Measurements from ENCODE around the gene GALNT14.
"Not testable (repeated sequence)": the region's sequence is repeated elsewhere in the genome, so short reads cannot be mapped to it uniquely, and the experiment has no call there.

GALNT14 gene, protein sequence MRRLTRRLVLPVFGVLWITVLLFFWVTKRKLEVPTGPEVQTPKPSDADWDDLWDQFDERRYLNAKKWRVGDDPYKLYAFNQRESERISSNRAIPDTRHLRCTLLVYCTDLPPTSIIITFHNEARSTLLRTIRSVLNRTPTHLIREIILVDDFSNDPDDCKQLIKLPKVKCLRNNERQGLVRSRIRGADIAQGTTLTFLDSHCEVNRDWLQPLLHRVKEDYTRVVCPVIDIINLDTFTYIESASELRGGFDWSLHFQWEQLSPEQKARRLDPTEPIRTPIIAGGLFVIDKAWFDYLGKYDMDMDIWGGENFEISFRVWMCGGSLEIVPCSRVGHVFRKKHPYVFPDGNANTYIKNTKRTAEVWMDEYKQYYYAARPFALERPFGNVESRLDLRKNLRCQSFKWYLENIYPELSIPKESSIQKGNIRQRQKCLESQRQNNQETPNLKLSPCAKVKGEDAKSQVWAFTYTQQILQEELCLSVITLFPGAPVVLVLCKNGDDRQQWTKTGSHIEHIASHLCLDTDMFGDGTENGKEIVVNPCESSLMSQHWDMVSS

DNA sequence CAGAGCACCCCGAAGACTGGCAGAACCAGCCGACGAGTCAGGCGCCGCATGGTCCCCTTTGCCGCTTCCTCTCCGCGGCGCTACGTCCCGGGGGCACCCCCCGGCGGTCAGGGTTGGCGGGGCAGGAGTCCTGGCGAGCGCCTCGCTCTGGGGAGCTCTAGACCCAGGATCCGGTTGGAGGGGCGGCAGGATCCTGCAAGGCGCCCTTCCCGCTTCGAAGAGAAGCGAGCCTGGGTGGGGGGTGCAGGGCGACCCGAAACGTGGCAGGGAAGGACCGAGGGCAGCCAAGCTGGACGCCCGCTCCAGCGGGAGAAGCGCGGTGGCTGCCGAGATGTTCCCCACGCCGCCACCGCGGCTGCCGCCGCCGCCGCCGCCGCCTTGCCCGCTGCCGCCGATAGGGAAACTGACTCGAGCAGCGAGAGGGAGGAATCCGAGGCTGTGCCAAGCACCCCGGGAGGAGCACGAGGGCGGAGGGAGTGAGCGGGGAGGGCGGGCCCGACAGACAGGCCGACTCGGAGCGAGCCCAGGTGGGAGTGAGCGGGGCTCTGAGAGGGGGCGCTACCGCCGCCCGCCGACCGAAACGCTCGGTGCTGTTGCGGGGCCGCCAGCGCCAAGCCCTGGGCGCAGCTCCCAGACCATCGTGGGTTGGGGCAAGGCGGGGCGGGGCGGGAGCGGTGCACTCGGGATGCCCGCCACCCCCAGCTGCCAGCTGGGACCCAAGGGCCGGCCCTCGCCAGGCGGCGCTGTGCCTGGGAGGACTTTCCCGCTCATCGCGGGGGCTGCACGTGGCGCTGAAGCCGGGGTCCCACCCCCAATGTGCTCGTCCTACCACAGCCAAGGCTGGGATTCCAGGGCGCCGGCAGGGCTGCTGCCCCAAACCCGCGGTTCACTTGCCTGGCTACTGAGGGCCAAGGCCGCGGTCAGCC lies at the start of gene GALNT14:
Gene GALNT14 (minus strand): TSS at position 404 of the 926 bp plus-strand sequence. CDS start 354 bp downstream, at position 50.
- no peak for DNase-seq (ENCODE audit: low spot score)

DNA sequence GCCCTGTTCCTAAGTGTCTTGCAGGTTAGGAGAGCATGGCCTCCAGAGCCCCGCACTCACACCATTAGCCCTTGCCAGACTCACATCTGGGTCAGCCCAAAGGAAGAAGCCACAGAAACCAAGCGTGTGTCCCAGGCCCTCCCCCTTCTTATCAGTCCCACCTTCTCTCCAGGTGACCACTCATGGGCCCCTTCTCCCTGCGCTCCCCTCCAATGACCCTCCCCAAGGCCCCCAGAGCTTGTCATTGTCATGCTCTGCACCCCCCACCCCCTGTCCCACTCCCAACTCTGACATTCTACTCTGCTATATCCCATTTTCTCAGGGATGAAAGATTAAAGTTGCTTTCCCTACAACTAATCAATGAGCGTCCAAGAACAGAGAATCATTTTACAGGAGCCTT lies 48.9 kb upstream of the GALNT14 start:
- no peak for DNase-seq (ENCODE audit: low spot score)

DNA sequence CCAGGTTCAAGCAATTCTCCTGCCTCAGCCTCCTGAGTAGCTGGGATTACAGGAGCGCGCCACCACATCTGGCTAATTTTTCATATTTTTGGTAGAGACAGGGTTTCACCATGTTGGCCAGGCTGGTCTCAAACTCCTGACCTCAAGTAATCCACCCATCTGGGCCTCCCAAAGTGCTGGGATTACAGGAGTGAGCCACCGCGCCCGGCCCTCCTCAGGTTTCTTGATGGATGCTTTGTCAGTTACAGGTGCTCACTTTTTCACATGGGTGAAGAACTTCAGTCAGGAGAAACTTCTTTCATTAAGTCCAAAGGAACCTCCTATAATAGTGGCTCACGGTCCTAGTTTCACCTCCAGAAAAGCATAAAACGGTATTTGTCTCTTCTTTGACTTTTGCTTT lies 45.7 kb upstream of the GALNT14 start:
- DNase-seq (ENCODE audit: low spot score), result not testable (repeated sequence)

DNA sequence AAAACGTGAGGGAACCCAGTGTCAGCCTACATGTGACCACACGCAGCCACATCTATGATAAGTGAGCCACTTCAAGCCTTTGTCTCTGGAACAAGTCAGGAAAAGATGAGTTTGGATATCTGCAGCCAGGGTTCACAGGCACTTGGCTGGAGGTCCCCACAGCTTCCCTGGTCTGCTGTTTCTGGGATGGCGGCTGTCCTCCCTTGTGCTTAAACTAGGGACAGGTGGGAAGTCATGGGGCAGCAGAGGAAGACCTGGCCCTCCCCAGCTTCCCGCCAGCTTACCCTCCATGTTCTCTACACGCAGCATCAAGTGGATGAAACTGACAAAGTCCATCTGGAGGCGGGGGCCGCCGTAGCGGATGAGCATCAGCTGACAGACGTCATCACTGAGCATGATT lies 38.5 kb upstream of the GALNT14 start:
- no peak for DNase-seq (ENCODE audit: low spot score)

DNA sequence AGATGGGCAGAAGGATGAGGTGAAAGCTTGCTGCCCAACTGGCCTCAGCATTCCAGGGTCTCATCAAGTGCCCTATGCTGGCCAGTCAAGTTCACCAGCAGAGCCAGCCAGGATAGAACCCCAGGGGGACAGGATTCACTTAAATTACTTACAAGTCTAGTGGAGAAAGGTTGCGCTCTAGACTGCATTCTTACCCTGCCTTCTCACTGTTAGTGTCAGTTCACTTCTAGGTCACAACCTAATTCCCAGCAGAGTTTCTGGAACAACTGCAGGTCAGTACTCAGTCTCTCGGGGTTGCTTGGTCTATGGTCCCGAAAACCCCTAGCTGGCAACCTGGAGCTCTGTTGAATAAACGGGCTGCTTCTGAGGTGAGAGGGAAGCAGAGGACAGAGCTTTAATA lies 32.9 kb upstream of the GALNT14 start:
- no peak for DNase-seq (ENCODE audit: low spot score)

DNA sequence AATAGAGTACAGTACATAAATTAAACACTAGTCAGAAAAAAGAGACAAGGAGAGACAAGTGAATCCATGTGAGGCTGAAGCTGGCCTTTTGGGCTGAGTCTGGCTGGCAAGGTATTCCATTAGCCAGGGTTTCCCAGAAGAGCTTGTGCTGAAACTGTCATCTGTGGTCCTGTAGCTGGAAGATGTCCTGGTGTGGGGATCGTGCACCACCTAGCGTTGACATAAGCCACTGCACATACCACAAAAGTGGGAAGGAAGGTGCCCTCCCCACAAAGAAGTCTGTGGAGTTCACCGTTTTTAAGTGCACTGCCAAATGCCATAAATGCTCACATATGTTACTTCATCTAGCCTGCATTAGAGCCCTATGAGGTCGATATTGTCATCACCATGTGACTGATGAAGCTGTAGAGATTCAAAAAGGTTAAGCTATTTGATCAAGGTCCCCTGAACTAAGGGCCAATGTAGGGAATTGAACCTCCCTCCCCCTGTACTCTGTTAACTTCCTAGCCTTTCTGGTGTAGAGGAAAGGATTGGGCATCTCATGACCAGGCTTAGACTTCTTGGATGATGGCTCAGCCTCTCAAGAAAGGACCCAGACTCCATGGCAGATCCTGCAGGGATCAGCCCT lies 31.9 kb upstream of the GALNT14 start:
- DNase-seq (ENCODE audit: low spot score), result peak; percentile 56

DNA sequence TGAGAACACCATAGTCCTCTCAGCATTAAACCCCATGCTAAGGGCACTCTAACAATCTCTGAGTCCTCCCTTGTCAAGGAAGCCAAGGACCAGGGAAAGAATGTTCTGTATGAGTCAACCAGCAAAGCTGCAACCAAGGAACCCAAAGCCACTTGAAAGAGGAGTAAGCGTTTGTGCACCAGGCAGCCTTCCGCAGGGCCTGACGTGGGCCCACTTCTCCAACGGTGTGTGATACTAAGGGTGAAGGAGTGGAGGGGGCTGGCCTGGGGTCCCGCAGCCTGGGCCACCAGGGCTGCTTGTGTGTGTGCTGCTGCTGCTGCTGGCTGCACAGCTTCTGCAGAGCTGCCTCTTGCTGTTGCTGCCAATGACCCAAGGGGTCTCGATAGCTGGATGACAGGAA lies 30.1 kb upstream of the GALNT14 start:
- DNase-seq (ENCODE audit: low spot score), result no peak

DNA sequence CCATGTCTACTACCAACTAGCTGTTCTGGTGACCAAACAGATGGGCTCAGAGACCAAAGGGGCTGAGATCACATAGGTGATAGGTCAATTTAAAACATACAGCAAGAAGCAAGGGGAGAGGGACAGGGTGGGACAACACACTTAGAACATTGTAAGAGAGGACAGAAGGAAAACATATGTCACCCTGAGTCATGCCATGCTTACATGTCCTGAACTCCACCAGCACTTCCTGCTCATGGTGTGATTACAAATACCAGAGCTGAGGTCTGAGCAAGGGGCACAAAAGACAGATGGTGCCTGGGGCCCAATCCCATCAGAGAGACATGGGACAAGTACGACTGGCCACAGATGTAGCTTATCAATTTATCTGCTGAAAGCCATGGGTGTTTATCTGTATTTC lies 28.7 kb upstream of the GALNT14 start:
- DNase-seq (ENCODE audit: low spot score), result no peak

DNA sequence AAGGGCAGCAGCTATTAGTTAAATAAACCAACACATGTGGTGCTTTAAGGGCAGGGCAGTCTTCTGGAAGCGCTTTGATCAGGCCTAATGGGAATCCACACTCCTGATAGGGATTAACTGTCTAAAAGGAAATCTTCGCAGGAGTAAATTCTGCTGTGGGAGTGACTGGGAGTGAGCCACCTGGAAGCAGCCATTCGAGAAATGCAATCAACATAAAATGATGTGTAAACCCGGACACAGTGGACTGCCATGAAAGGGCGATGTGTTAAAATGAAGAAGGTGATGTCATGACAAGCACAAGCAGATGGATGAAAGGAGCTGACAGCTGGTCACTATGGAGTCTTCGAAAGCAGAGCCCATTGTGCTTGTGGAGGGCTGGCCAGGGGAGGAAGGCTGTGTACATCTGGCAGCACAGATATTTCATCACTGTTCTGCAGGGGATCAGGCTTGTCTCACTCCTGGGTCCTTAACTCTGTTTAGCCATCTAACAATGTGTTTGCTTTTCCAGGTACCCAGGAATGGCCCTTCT lies 24.8 kb upstream of the GALNT14 start:
- DNase-seq (ENCODE audit: low spot score), result no peak

DNA sequence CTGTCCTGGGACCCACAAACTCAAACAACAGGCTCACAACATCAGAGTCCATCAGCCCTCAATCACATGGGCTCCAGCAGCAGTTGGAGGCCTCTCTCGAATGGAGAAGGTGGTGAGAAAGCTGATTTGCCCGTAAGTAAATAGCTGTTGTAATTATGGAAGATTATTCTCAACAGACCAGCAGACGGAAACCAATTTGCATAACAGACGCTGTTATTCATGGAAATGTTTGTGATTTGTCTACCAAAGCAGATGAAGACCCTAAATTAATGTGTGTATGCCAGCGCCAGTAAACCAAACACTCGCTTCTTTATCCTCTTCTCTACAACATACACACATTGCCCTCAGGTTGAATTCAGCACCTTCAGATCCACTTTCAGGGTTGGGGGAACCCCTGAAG lies 23.4 kb upstream of the GALNT14 start:
- no peak for DNase-seq (ENCODE audit: low spot score)

DNA sequence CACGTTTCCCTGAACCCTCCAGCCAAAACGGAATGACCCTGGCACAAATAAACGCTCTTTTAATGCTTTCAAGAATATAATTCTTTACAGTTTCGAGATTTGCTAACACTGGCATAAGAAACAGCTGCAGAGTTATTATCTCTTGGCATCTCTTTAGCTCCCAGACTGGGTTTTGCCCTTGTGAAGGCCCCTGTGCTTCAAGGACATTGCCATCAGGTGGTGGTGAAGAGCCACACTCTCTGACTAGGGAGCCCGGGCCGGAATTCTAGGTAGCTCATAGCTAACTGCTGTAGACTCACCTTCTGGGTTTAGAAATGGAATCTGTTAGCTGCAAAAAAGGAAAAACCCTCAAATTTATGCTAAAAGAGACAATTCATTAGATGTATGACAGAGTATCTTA lies 13.3 kb upstream of the GALNT14 start:
- DNase-seq (ENCODE audit: low spot score), result no peak

DNA sequence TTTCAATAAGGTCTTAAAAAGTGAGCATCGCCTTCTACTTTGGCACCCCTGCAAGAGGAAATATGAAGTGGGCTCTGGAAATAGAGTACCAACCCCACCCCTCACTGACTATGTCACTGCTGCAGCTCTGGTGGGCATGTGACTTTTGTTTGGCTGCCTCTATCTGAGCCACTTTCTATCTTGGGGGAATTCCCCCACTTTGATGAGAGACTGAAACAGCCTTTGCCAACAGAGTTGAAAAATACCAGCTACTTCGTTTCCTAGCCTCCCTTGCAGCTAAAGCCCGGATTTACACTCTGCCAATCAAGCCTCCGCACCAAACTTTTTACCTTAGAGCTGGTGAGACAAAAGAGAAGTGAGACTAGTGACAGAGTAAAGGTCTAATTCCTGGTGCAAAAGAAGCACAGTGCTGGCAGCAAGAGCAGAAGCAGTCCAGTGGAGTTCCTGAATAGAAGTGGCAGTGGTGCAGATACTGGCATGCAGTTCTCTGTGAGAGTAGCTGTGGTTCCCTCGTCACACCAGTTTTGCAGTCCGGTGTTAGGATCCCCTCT lies 12.0 kb upstream of the GALNT14 start:
- no peak for DNase-seq (ENCODE audit: low spot score)

DNA sequence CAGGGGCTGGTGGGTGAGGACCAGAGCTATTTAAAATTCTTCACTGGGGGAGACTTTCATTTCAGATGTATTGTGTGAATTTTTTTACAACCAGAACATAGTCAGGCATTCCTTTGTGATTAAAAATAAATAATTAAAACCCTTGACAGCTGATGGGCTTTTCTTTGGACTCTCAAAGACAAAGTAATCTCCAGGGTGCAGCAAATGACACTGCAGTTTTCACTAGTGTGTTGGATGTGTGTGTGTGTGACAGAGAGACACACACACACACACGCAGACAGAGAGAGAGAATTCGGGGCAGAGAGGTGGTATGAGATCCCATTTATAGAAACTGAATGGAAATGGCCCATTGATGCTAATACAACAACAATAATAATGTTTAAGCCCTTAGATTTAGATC lies 10.3 kb upstream of the GALNT14 start:
- DNase-seq (ENCODE audit: low spot score), result no peak

DNA sequence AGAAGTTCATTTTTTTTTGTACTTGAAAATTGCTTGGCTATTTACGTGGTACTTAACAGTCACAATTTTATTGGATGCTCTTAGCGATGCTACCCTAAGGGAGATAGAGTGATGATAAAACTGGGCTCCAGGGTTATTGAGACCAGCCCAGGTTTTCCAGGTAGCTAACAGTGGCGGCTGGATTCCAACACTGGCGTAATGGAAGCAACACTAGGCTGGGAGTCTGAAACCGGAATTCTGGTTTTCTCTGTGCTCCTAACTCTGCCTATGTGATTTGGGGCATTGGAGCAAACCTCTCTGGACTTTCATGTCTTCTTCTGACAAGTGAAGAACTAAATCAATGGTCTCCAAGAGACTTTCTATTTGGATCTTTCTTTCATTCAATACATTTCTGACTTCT lies 9.4 kb upstream of the GALNT14 start:
- no peak for DNase-seq (ENCODE audit: low spot score)

DNA sequence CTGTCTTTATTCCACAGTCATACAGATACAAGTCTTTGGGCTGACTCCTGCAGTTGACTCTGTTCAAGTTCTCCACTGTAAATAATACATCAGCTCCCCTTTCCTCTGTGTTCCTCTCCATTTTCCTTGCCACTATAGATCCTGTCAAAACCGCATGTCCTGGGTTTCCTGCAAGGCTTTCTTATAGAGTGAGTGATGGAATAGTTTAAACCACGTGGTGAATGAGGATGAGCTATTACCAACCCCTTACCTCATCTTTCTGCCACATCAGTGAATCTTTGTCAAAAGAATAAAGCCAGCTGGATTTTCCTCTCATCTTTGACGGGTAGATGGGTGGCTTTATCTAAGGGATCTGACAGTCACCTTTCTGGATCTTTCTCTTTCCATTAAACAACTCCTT lies 3.9 kb upstream of the GALNT14 start:
- DNase-seq (ENCODE audit: low spot score), result no peak

DNA sequence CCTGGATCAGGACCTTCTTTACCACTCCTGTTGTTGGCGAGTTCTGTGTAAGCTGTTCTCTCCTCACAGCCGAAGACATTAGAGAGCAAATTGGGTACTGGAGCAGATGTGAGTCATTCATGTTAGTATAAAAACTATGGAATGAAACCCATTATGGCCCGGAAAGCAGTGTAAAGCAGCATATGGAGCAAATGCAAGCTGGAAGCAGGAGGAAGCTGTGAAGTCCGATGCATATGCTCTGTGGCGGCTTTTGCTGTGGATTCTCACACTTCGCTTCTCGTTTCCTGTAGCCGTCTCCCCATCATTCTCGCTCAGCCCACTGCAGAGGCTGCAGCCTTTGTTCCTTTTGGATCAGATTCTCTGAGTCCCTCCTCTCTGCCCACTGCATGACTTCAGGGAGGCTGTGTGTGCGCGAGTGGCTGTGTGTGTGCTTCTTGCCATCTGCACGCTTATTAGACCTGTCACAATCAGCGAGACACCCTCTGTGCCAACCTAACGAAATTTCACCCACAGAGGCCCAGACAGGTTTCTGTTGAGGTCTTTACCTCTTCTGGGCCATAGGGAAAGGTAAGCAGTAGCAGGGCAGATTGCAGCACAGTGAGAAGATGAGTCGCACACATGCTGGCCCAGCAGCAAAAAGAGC lies 3.3 kb upstream of the GALNT14 start:
- DNase-seq (ENCODE audit: low spot score), result no peak

DNA sequence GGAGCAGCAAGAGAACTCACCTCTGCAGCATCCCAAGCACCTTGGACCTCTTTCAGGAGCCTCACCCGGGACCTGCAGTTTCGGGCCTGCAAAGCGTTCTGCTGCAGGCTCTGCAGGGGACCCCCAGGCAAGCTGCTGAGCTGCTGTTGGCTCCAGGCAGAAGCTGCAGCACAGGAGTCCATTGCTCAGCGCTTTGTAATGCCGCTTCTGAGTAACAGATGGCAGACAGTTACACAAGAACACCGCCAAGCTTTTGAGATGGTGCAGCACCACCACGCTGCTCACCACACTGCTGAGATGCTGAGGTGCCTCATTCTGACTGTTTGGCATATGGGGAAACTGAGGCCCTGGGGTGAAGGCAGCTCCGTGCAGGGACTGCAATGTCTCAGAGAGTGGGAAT lies 1.9 kb upstream of the GALNT14 start:
- DNase-seq (ENCODE audit: low spot score), result no peak

DNA sequence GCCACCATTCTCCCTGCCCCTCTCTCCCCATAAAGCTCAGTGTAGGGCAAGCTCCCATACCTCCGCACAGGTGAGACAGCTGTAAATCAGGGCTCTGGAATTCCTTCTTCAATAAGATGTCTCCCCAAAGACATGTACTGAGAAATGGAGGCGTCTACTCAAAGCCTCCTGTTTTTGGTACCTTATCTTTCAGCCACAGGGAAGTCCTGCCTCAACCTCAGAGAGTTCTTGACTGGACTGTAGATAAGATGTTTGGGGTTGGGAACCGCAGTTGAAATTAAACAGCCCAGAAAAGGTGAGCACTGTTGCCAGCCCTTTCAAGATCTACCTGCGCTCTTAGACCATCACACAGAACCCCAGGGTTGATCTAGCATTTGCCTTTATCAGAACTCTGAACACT lies 1.4 kb upstream of the GALNT14 start:
- DNase-seq (ENCODE audit: low spot score), result no peak

DNA sequence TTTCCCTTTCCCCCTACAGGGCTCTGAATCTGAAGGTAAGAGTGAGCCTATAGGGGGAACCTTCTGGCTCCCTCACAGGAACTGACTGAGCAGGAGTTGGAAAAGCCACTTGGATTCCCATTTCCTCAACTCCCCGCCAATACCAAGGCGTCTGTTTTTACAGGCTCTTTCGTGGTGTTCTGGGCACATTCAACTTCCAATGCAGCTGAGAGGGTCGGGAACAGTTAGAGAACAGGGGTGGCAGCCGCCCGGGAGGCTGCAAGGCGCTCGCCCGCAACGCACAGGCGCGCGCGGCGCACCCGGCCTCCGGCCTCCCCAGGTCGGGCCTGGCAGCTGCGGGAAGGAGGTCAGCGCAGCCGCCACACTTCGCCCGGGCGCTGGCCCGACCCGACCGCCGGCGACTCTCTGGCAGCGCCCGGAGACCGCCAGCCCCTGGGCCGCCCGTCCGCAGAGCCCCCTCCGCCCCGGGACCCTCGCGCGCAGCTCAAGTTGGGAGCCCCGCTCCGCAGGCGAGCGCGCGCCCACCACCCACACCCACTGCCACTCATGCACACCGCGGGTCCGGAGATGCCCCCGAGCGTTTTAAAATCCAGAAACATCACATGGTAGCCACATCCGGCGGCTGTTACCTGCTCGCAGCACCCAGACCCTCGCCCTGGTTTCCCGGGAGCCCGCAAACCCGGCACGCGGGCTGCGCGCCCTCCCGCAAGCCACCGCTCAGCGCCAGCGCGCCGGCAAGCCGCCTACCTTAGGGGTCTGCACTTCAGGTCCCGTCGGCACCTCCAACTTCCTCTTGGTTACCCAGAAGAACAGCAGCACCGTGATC lies 816 bp downstream of the GALNT14 start:
- no peak for DNase-seq (ENCODE audit: low spot score)

DNA sequence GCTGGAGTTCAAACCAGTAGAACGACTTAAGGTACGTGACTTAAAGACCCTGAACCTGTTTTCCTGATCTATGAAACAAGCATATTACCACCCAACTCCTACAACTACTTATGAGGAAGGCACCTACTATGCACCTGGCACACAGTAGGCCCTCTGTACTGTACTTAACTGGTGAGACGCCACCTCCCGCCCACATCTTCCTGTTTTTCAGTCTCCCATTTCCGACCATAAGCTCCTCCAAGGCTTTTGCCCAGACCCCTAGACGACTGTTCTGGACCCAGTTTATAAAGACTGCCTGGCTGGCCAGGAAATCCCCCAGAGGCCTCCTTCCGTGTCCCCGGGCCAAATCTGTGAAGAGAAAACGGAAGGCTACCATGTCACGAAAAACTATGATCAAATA lies 1.5 kb downstream of the GALNT14 start:
- DNase-seq (ENCODE audit: low spot score), result no peak
